GM12892 (cell line): ENCODE data around the gene LMF2.

Experiments
- POLR2A ChIP-seq: IDR thresholded peaks from 2 replicates; pipeline ENCODE4 v1.6.1; 2011; ENCODE audit warnings: low read depth, low read length, control low read depth
- POLR2AphosphoS5 ChIP-seq: IDR thresholded peaks from 2 replicates; pipeline ENCODE4 v1.6.1; 2011; ENCODE audit warnings: low read depth, low read length, control low read depth

DNA sequence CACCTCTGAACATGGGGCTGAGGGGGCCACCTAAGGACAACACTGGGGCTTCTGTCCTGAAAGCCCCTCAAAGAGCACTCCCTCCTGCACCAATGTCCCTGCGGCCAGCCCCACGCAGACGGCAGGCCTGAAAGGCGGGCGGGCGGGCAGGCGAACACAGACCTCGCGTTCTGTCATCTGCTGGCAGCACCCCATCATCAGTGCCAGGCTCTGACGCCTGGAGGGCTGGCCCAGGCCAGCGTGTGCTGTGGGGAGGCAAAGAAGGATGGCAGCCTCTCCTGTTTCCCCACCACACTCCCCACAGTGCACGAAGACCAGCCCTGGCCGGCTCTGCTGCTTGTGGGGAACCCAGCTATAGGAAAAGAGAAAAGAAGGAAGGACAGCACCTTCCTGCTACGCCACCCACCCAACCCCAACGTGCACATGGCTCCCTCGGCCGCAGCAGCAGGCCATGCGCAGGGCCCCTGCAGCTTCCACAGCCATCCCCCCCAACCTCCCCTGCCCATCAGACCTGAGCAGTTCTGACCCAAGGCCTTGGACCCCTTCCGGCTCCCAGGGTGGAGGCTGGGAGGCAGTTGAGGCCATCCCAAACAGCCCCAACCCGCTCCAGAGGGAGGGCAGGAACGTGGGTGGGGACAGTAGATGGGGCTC lies 36.2 kb downstream of the LMF2 start:
- TF ChIP-seq POLR2AphosphoS5 (no peak), POLR2A (no peak)
